Neural cell (in vitro differentiated cells): ENCODE measurements around the gene ZNF821. TPM values are rescaled to one million over a fixed set of nuclear protein-coding genes. Genes with fewer than 3 reads are reported as not detected.

Experiments used
- H2AFZ ChIP-seq: fragments of 200-600, 300-800 bp; sonication (generic), shearing (Covaris generic); 2 replicates; pipeline ENCODE4 v1.6.0; 2014; ENCODE audit warnings: low read depth, mild to moderate bottlenecking, antibody characterized with exemption, low read length, moderate library complexity
- H3F3A ChIP-seq: fragments of 200-600 bp; shearing (Covaris generic); 2 replicates; pipeline ENCODE4 v1.6.1; 2016; ENCODE audit warnings: mild to moderate bottlenecking, moderate library complexity, mixed read lengths, antibody characterized with exemption, low read length; ENCODE audit not compliant: insufficient read depth, poor library complexity, severe bottlenecking
- H3K27ac ChIP-seq: fragments of 200-600, 300-800 bp; sonication (generic), shearing (Covaris generic); 2 replicates; pipeline ENCODE4 v1.5.1; 2014; ENCODE audit warnings: mild to moderate bottlenecking, low read length, moderate library complexity
- H3K27me3 ChIP-seq: fragments of 300-800, 200-600 bp; sonication (generic), shearing (Covaris generic); 2 replicates; pipeline ENCODE4 v1.6.0; 2014; ENCODE audit warnings: mild to moderate bottlenecking, low read depth, low read length, moderate library complexity; ENCODE audit not compliant: insufficient read depth
- H3K36me3 ChIP-seq: fragments of 300-800, 200-600 bp; sonication (generic), shearing (Covaris generic); 2 replicates; pipeline ENCODE4 v1.5.1; 2014; ENCODE audit warnings: mild to moderate bottlenecking, antibody characterized with exemption, low read length, moderate library complexity; ENCODE audit not compliant: insufficient read depth
- H3K4me2 ChIP-seq: fragments of 300-800, 200-600 bp; sonication (generic), shearing (Covaris generic); 2 replicates; pipeline ENCODE4 v1.6.0; 2014; ENCODE audit warnings: mild to moderate bottlenecking, low read length
- H3K4me3 ChIP-seq: fragments of 300-800, 200-600 bp; sonication (generic), shearing (Covaris generic); 2 replicates; pipeline ENCODE4 v1.5.1; 2014; ENCODE audit warnings: mild to moderate bottlenecking, low read length, moderate library complexity
- H3K79me2 ChIP-seq: fragments of 200-600 bp; shearing (Covaris generic); replicated peaks from 2 replicates; pipeline ENCODE4 v1.6.0; 2014; ENCODE audit warnings: mild to moderate bottlenecking, low read length, moderate library complexity; ENCODE audit not compliant: insufficient read depth
- H3K9ac ChIP-seq: fragments of 300-800, 200-600 bp; sonication (generic), shearing (Covaris generic); 2 replicates; pipeline ENCODE4 v1.6.1; 2016; ENCODE audit warnings: mild to moderate bottlenecking, low read length, mixed read lengths
- H3K9me2 ChIP-seq: fragments of 200-600 bp; shearing (Covaris generic); 2 replicates; pipeline ENCODE4 v1.6.1; 2016; ENCODE audit warnings: mild to moderate bottlenecking, low read length, mixed read lengths; ENCODE audit not compliant: insufficient read depth
- H3K9me3 ChIP-seq: fragments of 200-600, 300-800 bp; sonication (generic), shearing (Covaris generic); 2 replicates; pipeline ENCODE4 v1.6.1; 2016; ENCODE audit warnings: mild to moderate bottlenecking, mixed run types, low read length, moderate library complexity, mixed read lengths
- H4K20me1 ChIP-seq: fragments of 200-600 bp; shearing (Covaris generic); 2 replicates; pipeline ENCODE4 v1.6.1; 2016; ENCODE audit warnings: mild to moderate bottlenecking, mixed run types; ENCODE audit not compliant: insufficient read depth
- EP300 ChIP-seq: fragments of 450-650 bp; conservative IDR thresholded peaks from 2 replicates; pipeline ENCODE4 v1.6.1; 2014; ENCODE audit warnings: antibody characterized with exemption, mild to moderate bottlenecking, moderate library complexity; ENCODE audit not compliant: poor library complexity, severe bottlenecking
- EZH2 ChIP-seq: fragments of 200-600, 300-800 bp; shearing (Covaris generic), sonication (generic); IDR thresholded peaks from 2 replicates; pipeline ENCODE4 v1.6.1; 2014; ENCODE audit warnings: antibody characterized with exemption, low read length, borderline replicate concordance, mild to moderate bottlenecking; ENCODE audit not compliant: insufficient read depth, poor library complexity, severe bottlenecking
- MXI1 ChIP-seq: fragments of 450-650 bp; conservative IDR thresholded peaks from 2 replicates; pipeline ENCODE4 v1.6.1; 2014; ENCODE audit warnings: antibody characterized with exemption, mild to moderate bottlenecking; ENCODE audit not compliant: poor library complexity, severe bottlenecking
- POLR2AphosphoS5 ChIP-seq: IDR thresholded peaks from 2 replicates; pipeline ENCODE4 v1.6.1; 2012
- RAD21 ChIP-seq: fragments of 450-650 bp; conservative IDR thresholded peaks from 2 replicates; pipeline ENCODE4 v1.6.1; 2014; ENCODE audit warnings: antibody characterized with exemption, mild to moderate bottlenecking, moderate library complexity
- SMC3 ChIP-seq: fragments of 450-650 bp; conservative IDR thresholded peaks from 2 replicates; pipeline ENCODE4 v1.6.1; 2014; ENCODE audit warnings: antibody characterized with exemption, mild to moderate bottlenecking, moderate library complexity; ENCODE audit not compliant: poor library complexity
- TAF1 ChIP-seq: IDR thresholded peaks from 2 replicates; pipeline ENCODE4 v1.6.1; 2012; ENCODE audit warnings: low read depth
- polyA plus RNA-seq: library from polyadenylated mRNA; depleted of rRNA; stranded (reverse); fragments of >200 nt; gene quantifications from 2 replicates; pipeline ENCODE4 v1.2.3, GENCODE V29; 2014
- TF ChIP-seq, protein P1 (sequence below): IDR thresholded peaks from 2 replicates; pipeline ENCODE4 v1.6.1; 2012; ENCODE audit warnings: borderline replicate concordance
- TF ChIP-seq, protein P2 (sequence below): fragments of 450-650 bp; IDR thresholded peaks from 2 replicates; pipeline ENCODE4 v1.5.1; 2014; ENCODE audit warnings: antibody characterized with exemption, mild to moderate bottlenecking, moderate library complexity; ENCODE audit not compliant: poor library complexity, severe bottlenecking

ZNF821 gene
- polyA plus RNA-seq, 1 donor from 2014 or later = 128 TPM

DNA sequence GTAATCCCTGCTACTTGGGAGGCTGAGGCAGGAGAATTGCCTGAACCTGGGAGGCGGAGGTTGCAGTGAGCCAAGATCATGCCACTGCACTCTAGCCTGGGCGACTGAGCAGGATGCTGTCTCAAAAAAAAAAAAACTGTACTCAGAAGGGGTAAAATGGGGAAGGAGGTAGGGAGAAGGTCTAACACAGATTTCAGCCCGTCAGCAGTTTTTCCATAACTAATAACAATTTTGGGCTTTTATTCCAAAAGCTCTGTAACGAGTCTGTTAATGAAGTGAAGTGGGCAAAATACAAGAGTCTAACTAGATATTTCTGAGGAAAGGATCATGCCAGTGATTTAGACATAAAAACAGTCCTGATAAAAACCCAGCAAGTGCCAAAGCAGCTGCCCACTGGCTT is 10.8 kb downstream of the ZNF821 start:
- no peaks in the 10 kb centered on the region for H3K9me3 ChIP-seq
- H3K9ac ChIP-seq = no peak overlapping the region
- H3K9me2 ChIP-seq = no peaks in the 10 kb centered on the region
- no peaks in the 10 kb centered on the region for H4K20me1 ChIP-seq
- no peaks in the 10 kb centered on the region for H3K36me3 ChIP-seq
- TF ChIP-seq, protein P1, sequence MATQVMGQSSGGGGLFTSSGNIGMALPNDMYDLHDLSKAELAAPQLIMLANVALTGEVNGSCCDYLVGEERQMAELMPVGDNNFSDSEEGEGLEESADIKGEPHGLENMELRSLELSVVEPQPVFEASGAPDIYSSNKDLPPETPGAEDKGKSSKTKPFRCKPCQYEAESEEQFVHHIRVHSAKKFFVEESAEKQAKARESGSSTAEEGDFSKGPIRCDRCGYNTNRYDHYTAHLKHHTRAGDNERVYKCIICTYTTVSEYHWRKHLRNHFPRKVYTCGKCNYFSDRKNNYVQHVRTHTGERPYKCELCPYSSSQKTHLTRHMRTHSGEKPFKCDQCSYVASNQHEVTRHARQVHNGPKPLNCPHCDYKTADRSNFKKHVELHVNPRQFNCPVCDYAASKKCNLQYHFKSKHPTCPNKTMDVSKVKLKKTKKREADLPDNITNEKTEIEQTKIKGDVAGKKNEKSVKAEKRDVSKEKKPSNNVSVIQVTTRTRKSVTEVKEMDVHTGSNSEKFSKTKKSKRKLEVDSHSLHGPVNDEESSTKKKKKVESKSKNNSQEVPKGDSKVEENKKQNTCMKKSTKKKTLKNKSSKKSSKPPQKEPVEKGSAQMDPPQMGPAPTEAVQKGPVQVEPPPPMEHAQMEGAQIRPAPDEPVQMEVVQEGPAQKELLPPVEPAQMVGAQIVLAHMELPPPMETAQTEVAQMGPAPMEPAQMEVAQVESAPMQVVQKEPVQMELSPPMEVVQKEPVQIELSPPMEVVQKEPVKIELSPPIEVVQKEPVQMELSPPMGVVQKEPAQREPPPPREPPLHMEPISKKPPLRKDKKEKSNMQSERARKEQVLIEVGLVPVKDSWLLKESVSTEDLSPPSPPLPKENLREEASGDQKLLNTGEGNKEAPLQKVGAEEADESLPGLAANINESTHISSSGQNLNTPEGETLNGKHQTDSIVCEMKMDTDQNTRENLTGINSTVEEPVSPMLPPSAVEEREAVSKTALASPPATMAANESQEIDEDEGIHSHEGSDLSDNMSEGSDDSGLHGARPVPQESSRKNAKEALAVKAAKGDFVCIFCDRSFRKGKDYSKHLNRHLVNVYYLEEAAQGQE = no peak
- no peak for TF ChIP-seq MXI1
- TF ChIP-seq POLR2AphosphoS5 = no peak
- no peak for TF ChIP-seq TAF1
- TF ChIP-seq EZH2 = no peak
- no peak for TF ChIP-seq EP300
- no peak for TF ChIP-seq SMC3
- TF ChIP-seq, protein P2, sequence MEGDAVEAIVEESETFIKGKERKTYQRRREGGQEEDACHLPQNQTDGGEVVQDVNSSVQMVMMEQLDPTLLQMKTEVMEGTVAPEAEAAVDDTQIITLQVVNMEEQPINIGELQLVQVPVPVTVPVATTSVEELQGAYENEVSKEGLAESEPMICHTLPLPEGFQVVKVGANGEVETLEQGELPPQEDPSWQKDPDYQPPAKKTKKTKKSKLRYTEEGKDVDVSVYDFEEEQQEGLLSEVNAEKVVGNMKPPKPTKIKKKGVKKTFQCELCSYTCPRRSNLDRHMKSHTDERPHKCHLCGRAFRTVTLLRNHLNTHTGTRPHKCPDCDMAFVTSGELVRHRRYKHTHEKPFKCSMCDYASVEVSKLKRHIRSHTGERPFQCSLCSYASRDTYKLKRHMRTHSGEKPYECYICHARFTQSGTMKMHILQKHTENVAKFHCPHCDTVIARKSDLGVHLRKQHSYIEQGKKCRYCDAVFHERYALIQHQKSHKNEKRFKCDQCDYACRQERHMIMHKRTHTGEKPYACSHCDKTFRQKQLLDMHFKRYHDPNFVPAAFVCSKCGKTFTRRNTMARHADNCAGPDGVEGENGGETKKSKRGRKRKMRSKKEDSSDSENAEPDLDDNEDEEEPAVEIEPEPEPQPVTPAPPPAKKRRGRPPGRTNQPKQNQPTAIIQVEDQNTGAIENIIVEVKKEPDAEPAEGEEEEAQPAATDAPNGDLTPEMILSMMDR = no peak
- no peak for TF ChIP-seq RAD21
- no peak overlapping the region for H3K27ac ChIP-seq
- peaks cover 19% of the 10 kb centered on the region for H3K79me2 ChIP-seq
- no peaks in the 10 kb centered on the region for H3F3A ChIP-seq
- no peak overlapping the region for H3K4me2 ChIP-seq
- H3K4me3 ChIP-seq = no peak overlapping the region
- no peaks in the 10 kb centered on the region for H3K27me3 ChIP-seq
- H2AFZ ChIP-seq = no peak overlapping the region

DNA sequence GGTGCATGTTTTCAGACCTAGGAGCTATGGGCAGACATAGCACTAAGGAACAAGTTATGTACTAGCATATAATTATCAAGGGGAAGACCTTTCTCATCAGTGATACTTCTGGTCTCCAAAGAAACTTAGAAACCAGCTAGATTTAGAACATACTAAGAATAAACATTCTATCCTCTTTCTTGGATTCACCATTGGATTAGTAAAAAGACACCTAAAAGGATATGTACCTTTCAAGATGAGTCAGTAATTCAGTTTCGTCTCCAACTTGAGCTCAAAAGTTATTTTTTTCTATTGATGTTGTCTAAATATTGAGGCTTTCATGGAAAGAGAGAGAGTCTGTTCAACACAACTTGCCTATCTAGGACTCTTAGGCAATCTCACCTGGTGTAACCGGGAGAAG is 13.2 kb downstream of the ZNF821 start:
- Histone ChIP-seq H3K36me3 (no peaks in the 10 kb centered on the region), H3K9me3 (no peaks in the 10 kb centered on the region)
- TF ChIP-seq EP300 = no peak
- TF ChIP-seq SMC3 = no peak
- TF ChIP-seq TAF1 = no peak
- TF ChIP-seq, protein P2 = no peak
- TF ChIP-seq POLR2AphosphoS5 = no peak
- TF ChIP-seq MXI1 = no peak
- TF ChIP-seq, protein P1 = no peak
- TF ChIP-seq RAD21 = no peak
- no peak for TF ChIP-seq EZH2

More for the DNA sequence above, 13.2 kb downstream of the ZNF821 start:
- H3K9ac ChIP-seq = no peak overlapping the region
- H3K9me2 ChIP-seq = no peaks in the 10 kb centered on the region
- H4K20me1 ChIP-seq = peaks cover 3% of the 10 kb centered on the region
- H3K27ac ChIP-seq = no peak overlapping the region
- no peak overlapping the region for H3K4me3 ChIP-seq
- H3K27me3 ChIP-seq = no peaks in the 10 kb centered on the region
- H3F3A ChIP-seq = no peaks in the 10 kb centered on the region
- H3K79me2 ChIP-seq = peaks cover 21% of the 10 kb centered on the region
- no peak overlapping the region for H2AFZ ChIP-seq
- H3K4me2 ChIP-seq = no peak overlapping the region
